Hippocampal formation (tissue), 2 donors: ENCODE measurements around the gene DHRSX.
"Not testable (repeated sequence)": the region's sequence is repeated elsewhere in the genome, so short reads cannot be mapped to it uniquely, and the experiment has no call there.

Experiments used
- DNase-seq, 2 donors: peaks; one replicate each; lab custom pipeline; 2025; lab: John Stamatoyannopoulos, UW

DHRSX gene

GRCh38 chrX:2497961-2498780 lies 2.6 kb downstream of the DHRSX start:
- DNase-seq = no peak

- DNase-seq = no peak
Observed at GRCh38 chrX:2495595-2495994, 5.2 kb downstream of the DHRSX start.

- no peak for DNase-seq
Observed at GRCh38 chrX:2492531-2493218, 8.1 kb downstream of the DHRSX start.

GRCh38 chrX:2490634-2491033 lies 10.1 kb downstream of the DHRSX start:
- no peak for DNase-seq

- no peak for DNase-seq
Observed at GRCh38 chrX:2489446-2490445, 11.0 kb downstream of the DHRSX start.

GRCh38 chrX:2488621-2489285 lies 12.0 kb downstream of the DHRSX start:
- no peak for DNase-seq

- DNase-seq = no peak
Observed at GRCh38 chrX:2487366-2487765, 13.4 kb downstream of the DHRSX start.

GRCh38 chrX:2486476-2487133 lies 14.2 kb downstream of the DHRSX start:
- DNase-seq = no peak

GRCh38 chrX:2485789-2486345 lies 14.9 kb downstream of the DHRSX start:
- no peak for DNase-seq

- no peak for DNase-seq
Observed at GRCh38 chrX:2484721-2485648, 15.8 kb downstream of the DHRSX start.

GRCh38 chrX:2484256-2484655 lies 16.5 kb downstream of the DHRSX start:
- no peak for DNase-seq

GRCh38 chrX:2483398-2484060 lies 17.2 kb downstream of the DHRSX start:
- no peak for DNase-seq

GRCh38 chrX:2481597-2481996 lies 19.2 kb downstream of the DHRSX start:
- DNase-seq = not testable (repeated sequence)

GRCh38 chrX:2479982-2480381 lies 20.8 kb downstream of the DHRSX start:
- not testable (repeated sequence) for DNase-seq

- no peak for DNase-seq
Observed at GRCh38 chrX:2479420-2479780, 21.4 kb downstream of the DHRSX start.

- DNase-seq = no peak
Observed at GRCh38 chrX:2478546-2479419, 22.0 kb downstream of the DHRSX start.

- DNase-seq = not testable (repeated sequence)
Observed at GRCh38 chrX:2477313-2477712, 23.5 kb downstream of the DHRSX start.
